Right kidney (tissue), 1 donor: ENCODE data around the gene POLE.

Experiments
- DNase-seq: peaks from one replicate; pipeline ENCODE4 v3.0.0-alpha.2; 2016

POLE gene

DNA sequence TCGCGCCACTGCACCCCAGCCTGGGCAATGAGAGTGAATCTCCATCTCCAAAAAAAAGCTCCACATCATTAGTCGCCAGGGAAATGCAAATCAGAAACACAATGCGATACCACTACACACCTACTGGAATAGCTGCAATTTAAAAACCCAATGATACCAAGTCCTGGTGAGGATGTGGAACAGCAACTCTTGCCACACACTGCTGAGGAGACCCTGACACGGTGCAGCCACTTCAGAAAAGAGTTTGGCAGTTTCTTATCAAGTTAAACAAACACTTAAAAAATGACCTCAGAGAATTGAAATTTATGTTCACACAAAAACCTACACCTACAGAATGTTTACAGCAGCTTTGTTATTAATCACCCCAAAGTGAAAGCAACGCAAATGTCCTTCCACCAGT is 56.5 kb downstream of the POLE start:
- no peak for DNase-seq

- DNase-seq: no peak
Observed at GRCh38 chr12:132629330-132629729, 57.8 kb downstream of the POLE start.

- no peak for DNase-seq
Observed at GRCh38 chr12:132625731-132626430, 61.3 kb downstream of the POLE start.

DNA sequence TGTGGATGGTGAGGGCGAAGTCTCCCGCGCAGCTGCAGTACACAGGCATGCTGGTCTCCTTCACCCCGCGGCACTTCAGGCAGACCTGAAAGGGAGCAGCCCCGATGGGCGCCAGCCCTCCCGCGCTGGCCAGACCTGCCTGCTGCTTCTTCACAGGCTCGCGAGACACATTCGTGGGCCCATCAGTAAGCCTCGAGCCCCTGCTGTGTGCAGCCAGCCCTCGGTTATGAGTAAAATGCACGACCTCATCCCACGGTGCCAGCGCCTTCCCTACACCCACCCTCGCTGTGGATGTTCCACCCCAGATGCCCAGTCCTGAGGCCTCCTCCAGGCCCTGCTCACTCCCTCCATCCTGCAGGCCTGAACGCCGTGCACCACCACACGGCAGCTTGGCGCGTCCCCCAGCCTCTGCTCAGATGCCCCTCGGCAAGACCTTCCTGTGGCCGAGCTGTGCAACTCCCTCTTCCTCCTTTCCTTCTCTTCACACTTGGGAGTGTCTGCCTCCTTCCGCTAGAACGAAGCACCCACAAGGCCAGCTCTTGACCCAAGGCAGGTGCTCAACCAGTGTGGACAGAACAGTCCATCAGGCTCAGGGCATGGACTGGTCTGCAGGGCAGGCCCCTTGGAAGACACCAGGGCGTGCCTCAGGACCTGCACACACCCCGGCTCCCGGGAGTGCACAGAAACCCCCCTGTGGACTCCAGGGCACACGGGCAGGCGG is 62.1 kb downstream of the POLE start:
- DNase-seq: no peak

DNA sequence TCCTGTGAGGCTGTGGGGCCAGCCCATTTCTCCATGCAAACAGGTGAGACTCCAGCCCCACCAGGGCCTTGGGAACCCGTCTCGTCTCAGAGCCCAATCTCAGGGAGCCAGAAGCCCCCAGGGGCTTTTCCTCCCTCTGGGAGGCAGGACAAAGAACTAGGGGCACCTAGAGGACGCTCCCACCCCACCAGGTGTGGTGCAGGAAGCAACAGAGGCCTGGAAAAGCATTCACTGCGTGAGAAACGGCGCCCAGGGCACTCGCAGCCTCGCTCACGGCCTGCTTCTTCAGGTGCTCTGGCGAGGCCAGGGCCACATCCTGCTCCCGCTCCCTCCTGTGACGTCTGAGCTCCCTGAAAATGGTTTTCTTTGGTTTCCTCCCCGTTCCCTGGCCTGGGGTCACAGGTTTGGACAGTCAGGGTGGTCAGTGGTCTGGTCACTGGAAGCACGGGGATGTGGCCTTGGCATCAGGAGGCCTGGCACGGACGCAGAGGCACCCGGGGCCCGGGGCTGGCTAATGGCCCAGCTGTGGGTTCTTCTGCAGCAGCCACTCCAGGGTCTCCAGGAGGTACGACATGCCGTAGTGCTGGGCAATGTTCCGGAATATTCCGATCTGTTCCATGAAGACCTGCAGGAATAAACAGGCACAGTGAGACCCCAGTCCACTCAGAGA is 62.8 kb downstream of the POLE start:
- no peak for DNase-seq

GRCh38 chr12:132623072-132623869 is 63.9 kb downstream of the POLE start:
- DNase-seq: no peak

DNA sequence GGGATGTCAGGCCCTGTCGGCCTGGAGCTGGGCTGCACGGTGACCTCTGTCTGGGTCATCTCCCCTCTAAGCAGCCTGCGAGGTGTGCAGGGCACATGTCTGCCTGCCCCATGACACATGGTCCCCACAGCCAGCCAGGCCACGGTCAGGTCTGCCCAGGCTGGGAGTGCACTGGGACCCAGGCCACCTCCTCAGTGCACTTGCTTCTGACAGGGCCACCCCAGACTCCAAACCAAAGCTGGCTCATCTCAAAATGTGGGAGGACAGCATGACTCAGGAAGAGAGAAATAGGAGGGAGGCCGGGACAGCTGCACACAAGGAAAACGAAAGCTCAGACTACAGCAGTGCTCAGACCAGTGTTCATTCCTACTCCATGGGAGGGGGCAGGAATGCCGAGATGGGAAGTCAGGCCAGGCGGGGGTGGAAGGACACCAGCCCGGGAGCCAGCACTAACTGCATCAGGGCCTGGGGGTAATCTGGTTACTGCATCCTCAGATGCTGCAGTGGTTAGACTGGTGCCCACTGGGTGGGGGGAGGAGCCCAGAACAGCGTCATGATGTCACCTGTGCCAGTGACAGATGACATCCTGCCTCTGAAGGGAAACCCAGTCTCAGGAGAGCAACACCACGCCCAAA is 64.6 kb downstream of the POLE start:
- DNase-seq: peak; percentile 63

DNA sequence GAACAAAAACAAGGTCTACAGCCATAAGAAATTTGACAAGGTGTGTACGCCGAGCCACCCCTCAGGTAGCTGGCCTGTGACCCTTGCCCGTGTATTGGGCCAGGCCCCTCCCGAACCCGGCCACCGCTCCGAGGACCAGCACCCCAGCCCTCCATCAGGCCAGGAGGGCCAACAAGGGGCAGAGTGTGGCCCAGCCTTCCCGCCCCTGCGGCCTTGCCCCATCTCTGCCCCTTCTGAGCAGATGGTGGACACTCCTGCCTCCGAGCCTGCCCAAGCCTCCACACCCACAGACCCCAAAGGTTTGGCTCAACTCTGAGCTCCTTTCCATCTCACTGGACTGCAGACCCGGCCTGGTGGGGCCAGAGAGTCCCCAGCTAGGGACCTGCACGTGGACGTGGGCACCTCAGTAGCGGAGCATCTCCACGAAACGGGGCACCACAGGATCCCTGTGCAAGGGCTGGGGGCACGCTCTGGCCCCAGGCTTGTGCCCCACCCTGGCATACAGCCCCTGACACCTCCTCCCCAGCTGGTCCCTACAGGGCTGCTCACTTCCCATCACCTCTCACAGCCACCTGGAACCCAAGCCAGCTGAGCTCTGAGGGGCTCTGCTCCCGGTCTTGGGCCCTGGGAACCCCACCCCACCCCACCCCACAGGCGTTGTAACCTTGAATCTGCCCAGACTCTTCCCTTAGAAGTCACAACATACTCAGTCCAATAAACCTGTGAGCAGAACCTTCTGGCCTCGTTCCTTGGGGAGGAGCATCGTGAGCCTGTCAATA is 65.3 kb downstream of the POLE start:
- DNase-seq: no peak

- DNase-seq: no peak
Observed at GRCh38 chr12:132620899-132621656, 66.1 kb downstream of the POLE start.

- no peak for DNase-seq
Observed at GRCh38 chr12:132620113-132620898, 66.8 kb downstream of the POLE start.

DNA sequence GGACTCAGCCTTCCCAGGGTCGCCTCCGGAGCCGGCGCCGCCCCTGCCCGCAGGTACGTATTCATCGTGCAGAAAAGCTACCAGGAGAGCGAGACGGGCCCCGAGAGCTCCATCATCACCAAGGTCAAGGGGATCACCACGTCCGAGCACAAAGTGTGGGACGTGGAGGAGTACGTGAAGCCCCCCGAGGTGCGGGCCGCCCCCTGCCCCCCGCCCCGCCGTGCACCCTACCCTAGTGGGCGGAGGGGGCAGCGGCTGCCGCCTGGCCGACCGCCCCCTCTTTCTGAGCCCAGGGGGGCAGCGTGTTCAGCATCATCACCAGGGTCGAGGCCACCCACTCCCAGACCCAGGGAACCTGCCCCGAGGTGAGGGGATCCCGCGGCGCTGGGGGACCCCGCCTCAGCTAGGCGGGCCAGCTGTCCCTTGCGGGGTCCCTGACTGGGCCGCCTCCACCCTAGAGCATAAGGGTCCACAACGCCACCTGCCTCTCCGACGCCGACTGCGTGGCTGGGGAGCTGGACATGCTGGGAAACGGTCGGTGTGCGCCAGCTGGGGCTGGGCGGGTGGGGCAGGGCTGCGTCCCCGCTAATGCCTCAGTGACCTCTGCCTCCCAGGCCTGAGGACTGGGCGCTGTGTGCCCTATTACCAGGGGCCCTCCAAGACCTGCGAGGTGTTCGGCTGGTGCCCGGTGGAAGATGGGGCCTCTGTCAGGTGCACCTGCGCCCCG is 67.6 kb downstream of the POLE start:
- DNase-seq: no peak

GRCh38 chr12:132619071-132619385 is 68.1 kb downstream of the POLE start:
- no peak for DNase-seq

- no peak for DNase-seq
Observed at GRCh38 chr12:132618683-132619043, 68.5 kb downstream of the POLE start, which contains the start of gene P2RX2. Gene P2RX2, plus strand, starts transcription at chr12:132618776. Its CDS starts 41 bp downstream, at chr12:132618817.

- DNase-seq: peak; percentile 58
Observed at GRCh38 chr12:132617822-132618682, 69.1 kb downstream of the POLE start.

DNA sequence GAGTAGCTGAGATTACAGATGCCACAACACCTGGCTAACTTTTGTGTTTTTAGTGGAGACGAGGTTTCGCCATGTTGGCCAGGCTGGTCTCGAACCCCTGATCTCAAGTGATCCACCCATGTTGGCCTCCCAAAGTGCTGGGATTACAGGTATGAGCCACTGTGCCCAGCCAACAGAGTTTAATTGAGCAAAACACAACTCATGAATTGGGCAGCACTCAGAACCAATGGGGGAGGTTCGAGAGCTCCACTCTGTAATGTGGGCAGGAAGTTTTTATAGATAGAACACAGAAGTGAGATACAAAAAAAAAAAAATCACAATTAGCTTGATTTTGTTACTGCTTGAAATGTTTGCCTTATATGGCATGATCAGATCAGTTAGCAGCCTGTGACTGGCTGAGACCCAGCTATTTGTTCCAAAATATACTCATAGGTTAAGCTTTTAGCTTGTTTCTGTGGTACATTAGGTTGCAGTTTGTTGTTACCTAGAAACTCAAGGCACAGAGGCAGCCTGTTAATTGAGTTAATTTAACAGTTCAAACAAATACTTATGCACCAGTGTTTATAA is 69.9 kb downstream of the POLE start:
- no peak for DNase-seq

DNA sequence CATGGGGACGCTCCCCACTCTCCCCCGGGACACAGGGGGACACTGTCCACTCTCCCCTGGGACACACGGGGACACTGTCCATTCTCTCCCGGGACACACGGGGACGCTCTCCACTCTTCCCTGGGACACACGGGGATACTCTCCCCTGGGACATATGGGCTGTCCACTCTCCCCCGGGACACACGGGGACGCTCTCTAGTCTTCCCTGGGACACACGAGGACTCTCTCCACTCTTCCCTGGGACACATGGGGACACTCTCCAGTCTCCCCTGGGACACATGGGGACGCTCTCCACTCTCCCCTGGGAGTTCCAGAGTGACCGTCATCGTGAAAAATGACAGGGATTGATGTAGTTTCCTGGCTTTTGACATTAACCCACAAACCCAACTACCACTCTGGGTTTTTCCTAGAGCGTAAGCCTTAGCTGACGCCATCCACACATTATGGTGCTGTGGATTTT is 71.5 kb downstream of the POLE start:
- no peak for DNase-seq

- DNase-seq: peak; percentile 62
Observed at GRCh38 chr12:132614861-132615578, 72.1 kb downstream of the POLE start.
